ENCODE measurements around the gene CCDC47.
"Not testable (repeated sequence)": the region's sequence is repeated elsewhere in the genome, so short reads cannot be mapped to it uniquely, and the experiment has no call there.

CCDC47 gene

DNA sequence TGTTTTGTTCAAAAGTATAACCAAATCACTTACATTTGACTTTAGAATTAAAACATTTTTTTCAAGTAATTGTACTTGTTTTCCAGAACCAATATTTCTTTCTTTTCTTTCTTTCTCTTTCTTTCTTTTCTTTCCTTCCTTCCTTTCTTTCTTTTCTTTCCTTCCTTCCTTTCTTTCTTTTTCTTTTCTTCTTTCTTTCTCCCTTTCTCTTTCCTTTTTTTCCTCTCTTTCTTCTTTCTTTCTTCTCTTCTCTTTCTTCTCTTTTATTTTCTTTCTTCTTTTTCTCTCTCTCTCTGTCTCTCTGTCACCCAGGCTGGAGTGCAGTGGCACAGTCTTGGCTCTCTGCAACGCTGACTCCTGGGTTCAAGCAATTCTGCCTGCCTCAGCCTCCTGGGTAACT lies 27.4 kb upstream of the CCDC47 start:
- H3K9me3 Mint-ChIP-seq, result no peaks in the 10 kb centered on the region
- H3K4me1 Mint-ChIP-seq, result peaks cover 6% of the 10 kb centered on the region
- H3K4me3 Mint-ChIP-seq, result no peak overlapping the region
- no peak for ATAC-seq (replicated peaks; ENCODE audit: extremely low read depth, poor library complexity, severe bottlenecking)
- H3K36me3 Mint-ChIP-seq (ENCODE audit: insufficient read depth), result peaks cover 80% of the 10 kb centered on the region
- H3K27me3 Mint-ChIP-seq, result no peaks in the 10 kb centered on the region
- no peak for DNase-seq (ENCODE audit: low spot score in 2 of 2)
- peak overlapping the region; percentile 60 for H3K27ac Mint-ChIP-seq (ENCODE audit: low read depth)

GRCh38 chr17:63798572-63799106 lies 25.2 kb upstream of the CCDC47 start:
- DNase-seq (ENCODE audit: low spot score in 2 of 2) (no peak), ATAC-seq (replicated peaks; ENCODE audit: extremely low read depth, poor library complexity, severe bottlenecking) (no peak)
- Mint-ChIP-seq H3K9me3 (no peaks in the 10 kb centered on the region), H3K27ac (ENCODE audit: low read depth) (no peak overlapping the region), H3K27me3 (no peaks in the 10 kb centered on the region), H3K36me3 (ENCODE audit: insufficient read depth) (peaks cover 81% of the 10 kb centered on the region), H3K4me1 (peaks cover 12% of the 10 kb centered on the region), H3K4me3 (no peak overlapping the region)

DNA sequence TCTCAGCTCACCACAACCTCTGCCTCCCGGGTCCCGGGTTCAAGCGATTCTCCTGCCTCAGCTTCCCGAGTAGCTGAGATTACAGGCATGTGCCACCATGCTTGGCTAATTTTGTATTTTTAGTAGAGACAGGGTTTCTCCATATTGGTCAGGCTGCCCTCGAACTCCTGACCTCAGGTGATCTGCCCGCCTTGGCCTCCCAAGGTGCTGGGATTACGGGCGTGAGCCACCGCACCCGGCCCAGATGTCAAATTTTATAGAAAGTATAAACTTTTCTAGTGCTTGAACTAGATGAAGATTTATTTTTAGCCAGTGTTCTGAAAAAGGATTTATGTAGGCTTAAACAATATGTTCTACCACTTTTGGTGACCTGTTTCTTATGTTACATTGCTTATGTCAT lies 23.0 kb upstream of the CCDC47 start:
- H3K27ac Mint-ChIP-seq (ENCODE audit: low read depth); H3K27me3 Mint-ChIP-seq: not testable (repeated sequence)

GRCh38 chr17:63792055-63792729 lies 18.8 kb upstream of the CCDC47 start:
- DNase-seq (ENCODE audit: low spot score in 2 of 2), result no peak
- peaks cover 84% of the 10 kb centered on the region for H3K36me3 Mint-ChIP-seq (ENCODE audit: insufficient read depth)
- H3K4me3 Mint-ChIP-seq, result no peak overlapping the region
- peaks cover 12% of the 10 kb centered on the region for H3K4me1 Mint-ChIP-seq
- H3K9me3 Mint-ChIP-seq, result no peaks in the 10 kb centered on the region
- no peaks in the 10 kb centered on the region for H3K27me3 Mint-ChIP-seq
- no peak for ATAC-seq (replicated peaks; ENCODE audit: extremely low read depth, poor library complexity, severe bottlenecking)
- H3K27ac Mint-ChIP-seq (ENCODE audit: low read depth), result no peak overlapping the region

More for the DNA sequence above, 23.0 kb upstream of the CCDC47 start:
- not testable (repeated sequence) for H3K9me3 Mint-ChIP-seq; DNase-seq (ENCODE audit: low spot score in 2 of 2); ATAC-seq (replicated peaks; ENCODE audit: extremely low read depth, poor library complexity, severe bottlenecking); H3K4me3 Mint-ChIP-seq
- peaks cover 18% of the 10 kb centered on the region for H3K4me1 Mint-ChIP-seq
- H3K36me3 Mint-ChIP-seq (ENCODE audit: insufficient read depth), result peaks cover 81% of the 10 kb centered on the region

DNA sequence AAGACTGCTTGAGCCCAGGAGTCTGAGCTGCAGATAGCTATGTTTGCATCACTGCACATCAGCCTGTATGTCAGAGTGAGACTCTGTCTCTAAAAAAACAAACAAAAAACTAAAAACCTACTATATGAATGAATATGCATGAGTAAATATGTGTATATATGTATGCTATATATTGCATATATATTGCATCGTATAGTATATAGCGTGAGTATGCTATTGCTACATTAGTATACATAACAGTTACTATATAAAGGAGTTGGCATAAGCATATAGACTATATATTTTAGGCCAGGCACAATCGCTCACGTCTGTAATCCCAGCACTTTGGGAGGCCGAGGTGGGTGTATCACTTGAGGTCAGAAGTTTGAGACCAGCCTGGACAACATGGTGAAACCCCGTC lies 16.7 kb upstream of the CCDC47 start:
- Mint-ChIP-seq H3K27me3 (no peaks in the 10 kb centered on the region), H3K27ac (ENCODE audit: low read depth) (no peak overlapping the region), H3K4me3 (no peak overlapping the region), H3K36me3 (ENCODE audit: insufficient read depth) (peaks cover 67% of the 10 kb centered on the region), H3K4me1 (peaks cover 12% of the 10 kb centered on the region), H3K9me3 (no peaks in the 10 kb centered on the region)
- ATAC-seq (replicated peaks; ENCODE audit: extremely low read depth, poor library complexity, severe bottlenecking) (no peak), DNase-seq (ENCODE audit: low spot score in 2 of 2) (no peak)

GRCh38 chr17:63786971-63787711 lies 13.7 kb upstream of the CCDC47 start:
- Mint-ChIP-seq H3K4me1 (peaks cover 16% of the 10 kb centered on the region), H3K27me3 (no peaks in the 10 kb centered on the region), H3K36me3 (ENCODE audit: insufficient read depth) (peaks cover 48% of the 10 kb centered on the region), H3K4me3 (no peak overlapping the region), H3K27ac (ENCODE audit: low read depth) (no peak overlapping the region), H3K9me3 (no peaks in the 10 kb centered on the region)
- DNase-seq (ENCODE audit: low spot score in 2 of 2) (no peak), ATAC-seq (replicated peaks; ENCODE audit: extremely low read depth, poor library complexity, severe bottlenecking) (no peak)

DNA sequence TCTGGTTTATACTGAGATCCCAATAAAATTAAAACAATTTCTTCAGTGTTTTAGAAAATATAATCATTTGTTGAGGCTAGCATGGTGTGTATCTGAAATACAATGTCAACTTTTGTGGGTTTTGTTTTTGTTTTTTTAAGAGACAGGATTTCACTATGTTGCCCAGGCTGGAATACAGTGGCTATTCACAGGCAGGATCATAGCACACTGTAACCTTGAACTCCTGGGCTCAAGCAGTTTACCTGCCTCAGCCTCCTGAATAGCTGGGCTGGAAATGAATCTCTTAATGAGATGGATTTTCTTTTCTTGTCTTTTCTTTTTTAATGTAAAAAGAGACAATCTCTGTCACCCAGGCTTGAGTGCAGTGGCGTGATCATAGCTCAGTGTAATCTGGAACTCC lies 12.7 kb upstream of the CCDC47 start:
- Mint-ChIP-seq H3K9me3 (no peaks in the 10 kb centered on the region), H3K27me3 (no peaks in the 10 kb centered on the region), H3K4me1 (peaks cover 24% of the 10 kb centered on the region), H3K36me3 (ENCODE audit: insufficient read depth) (peaks cover 45% of the 10 kb centered on the region), H3K27ac (ENCODE audit: low read depth) (no peak overlapping the region), H3K4me3 (no peak overlapping the region)
- DNase-seq (ENCODE audit: low spot score in 2 of 2) (no peak), ATAC-seq (replicated peaks; ENCODE audit: extremely low read depth, poor library complexity, severe bottlenecking) (no peak)

DNA sequence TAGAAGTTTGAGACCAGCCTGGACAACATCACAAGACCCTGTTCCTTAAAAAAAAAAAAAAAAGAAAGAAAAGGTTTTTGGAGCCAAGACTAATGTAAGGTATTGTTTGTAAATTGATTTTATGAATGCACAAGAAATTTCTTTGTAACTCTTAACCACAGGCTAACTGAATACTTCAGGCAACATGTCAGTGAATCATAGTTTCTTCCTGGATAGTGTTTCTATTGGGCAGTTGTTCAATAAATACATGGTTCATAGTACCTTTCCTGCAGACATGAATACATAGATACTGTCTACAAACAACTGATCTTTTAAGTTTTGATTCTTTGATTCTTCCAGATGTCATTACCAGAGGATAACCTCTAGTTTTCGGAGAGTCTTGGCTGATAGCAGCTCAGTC lies 12.2 kb upstream of the CCDC47 start:
- peaks cover 44% of the 10 kb centered on the region for H3K36me3 Mint-ChIP-seq (ENCODE audit: insufficient read depth)
- peaks cover 29% of the 10 kb centered on the region for H3K4me1 Mint-ChIP-seq
- H3K9me3 Mint-ChIP-seq, result no peaks in the 10 kb centered on the region
- H3K27ac Mint-ChIP-seq (ENCODE audit: low read depth), result no peak overlapping the region
- no peaks in the 10 kb centered on the region for H3K27me3 Mint-ChIP-seq
- ATAC-seq (replicated peaks; ENCODE audit: extremely low read depth, poor library complexity, severe bottlenecking) (no peak), DNase-seq (ENCODE audit: low spot score in 2 of 2) (no peak)
- H3K4me3 Mint-ChIP-seq, result no peak overlapping the region

DNA sequence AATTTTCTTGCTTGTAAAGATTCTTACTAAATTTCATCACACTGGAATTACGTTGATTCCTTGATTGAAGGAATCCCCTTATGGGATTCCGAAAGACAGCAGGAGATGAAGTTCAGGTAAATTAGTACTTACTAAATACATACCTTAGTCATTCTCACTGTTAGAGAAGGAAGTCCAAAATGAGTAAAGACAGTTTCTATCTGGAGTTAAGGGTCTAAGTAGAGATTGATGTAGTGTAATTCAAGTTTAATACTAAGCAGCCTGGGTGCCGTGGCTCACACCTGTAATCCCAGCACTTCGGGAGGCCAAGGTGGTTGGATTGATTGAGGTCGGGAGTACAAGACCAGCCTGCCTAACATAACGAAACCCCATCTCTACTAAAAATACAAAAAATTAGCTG lies 10.1 kb upstream of the CCDC47 start:
- Mint-ChIP-seq H3K4me1 (peaks cover 42% of the 10 kb centered on the region), H3K36me3 (ENCODE audit: insufficient read depth) (peaks cover 41% of the 10 kb centered on the region), H3K9me3 (no peaks in the 10 kb centered on the region), H3K27me3 (no peaks in the 10 kb centered on the region), H3K4me3 (no peak overlapping the region), H3K27ac (ENCODE audit: low read depth) (no peak overlapping the region)
- DNase-seq (ENCODE audit: low spot score in 2 of 2) (no peak), ATAC-seq (replicated peaks; ENCODE audit: extremely low read depth, poor library complexity, severe bottlenecking) (no peak)

DNA sequence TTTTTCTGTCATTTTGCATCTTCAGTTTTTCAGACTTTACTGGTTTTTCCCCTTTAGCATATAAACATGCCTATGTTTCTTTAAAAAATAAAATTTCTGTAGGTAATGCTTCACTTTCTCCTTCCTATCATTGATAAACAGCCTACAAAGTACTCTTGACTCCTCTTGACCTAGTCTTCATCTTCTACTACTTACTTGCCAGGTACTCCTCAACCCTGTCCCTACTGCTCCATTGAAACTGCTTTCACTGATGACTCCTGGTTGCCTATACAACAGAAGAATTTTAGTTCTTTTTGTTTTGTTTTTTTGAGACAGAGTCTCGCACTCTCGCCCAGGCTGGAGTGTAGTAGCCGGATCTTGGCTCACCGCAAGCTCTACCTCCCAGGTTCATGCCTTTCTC lies 7.5 kb upstream of the CCDC47 start:
- peak overlapping the region; percentile 33 for H3K27ac Mint-ChIP-seq (ENCODE audit: low read depth)
- H3K36me3 Mint-ChIP-seq (ENCODE audit: insufficient read depth), result peaks cover 39% of the 10 kb centered on the region
- H3K4me3 Mint-ChIP-seq, result no peak overlapping the region
- DNase-seq (ENCODE audit: low spot score in 2 of 2), result no peak
- ATAC-seq (replicated peaks; ENCODE audit: extremely low read depth, poor library complexity, severe bottlenecking), result no peak
- H3K4me1 Mint-ChIP-seq, result peaks cover 59% of the 10 kb centered on the region
- H3K27me3 Mint-ChIP-seq, result no peaks in the 10 kb centered on the region
- no peaks in the 10 kb centered on the region for H3K9me3 Mint-ChIP-seq

- Mint-ChIP-seq H3K9me3 (no peaks in the 10 kb centered on the region), H3K4me3 (no peak overlapping the region), H3K36me3 (ENCODE audit: insufficient read depth) (peaks cover 38% of the 10 kb centered on the region), H3K27ac (ENCODE audit: low read depth) (peak overlapping the region; percentile 72), H3K4me1 (peaks cover 63% of the 10 kb centered on the region), H3K27me3 (no peaks in the 10 kb centered on the region)
- DNase-seq (ENCODE audit: low spot score in 2 of 2) (no peak), ATAC-seq (replicated peaks; ENCODE audit: extremely low read depth, poor library complexity, severe bottlenecking) (no peak)
Observed at GRCh38 chr17:63780507-63780906, 7.1 kb upstream of the CCDC47 start.

DNA sequence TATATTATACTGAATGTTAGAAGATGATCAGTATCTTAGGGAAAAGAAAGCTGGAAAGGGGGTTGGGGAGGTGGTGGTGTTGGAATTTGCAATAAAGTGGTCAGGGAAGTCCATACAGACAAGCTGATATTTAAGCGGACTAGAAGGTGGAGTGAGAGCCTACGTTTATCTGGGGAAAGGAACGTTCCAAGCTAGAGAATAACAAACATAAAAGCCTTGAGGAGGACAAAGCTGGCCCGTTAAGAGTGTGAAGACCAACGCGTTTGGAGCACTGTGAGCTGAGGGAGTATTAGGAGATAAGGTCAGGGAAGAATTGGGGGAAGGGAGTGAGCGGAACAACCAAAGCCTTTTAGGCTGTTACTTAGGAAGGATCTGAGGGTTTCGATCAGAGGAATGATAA lies 2.0 kb upstream of the CCDC47 start:
- Mint-ChIP-seq H3K4me3 (peak overlapping the region; percentile 99), H3K4me1 (peaks cover 63% of the 10 kb centered on the region), H3K27me3 (no peaks in the 10 kb centered on the region), H3K27ac (ENCODE audit: low read depth) (peak overlapping the region; percentile 97), H3K36me3 (ENCODE audit: insufficient read depth) (peaks cover 44% of the 10 kb centered on the region), H3K9me3 (no peaks in the 10 kb centered on the region)
- DNase-seq (ENCODE audit: low spot score in 2 of 2), result no peak
- no peak for ATAC-seq (replicated peaks; ENCODE audit: extremely low read depth, poor library complexity, severe bottlenecking)

DNA sequence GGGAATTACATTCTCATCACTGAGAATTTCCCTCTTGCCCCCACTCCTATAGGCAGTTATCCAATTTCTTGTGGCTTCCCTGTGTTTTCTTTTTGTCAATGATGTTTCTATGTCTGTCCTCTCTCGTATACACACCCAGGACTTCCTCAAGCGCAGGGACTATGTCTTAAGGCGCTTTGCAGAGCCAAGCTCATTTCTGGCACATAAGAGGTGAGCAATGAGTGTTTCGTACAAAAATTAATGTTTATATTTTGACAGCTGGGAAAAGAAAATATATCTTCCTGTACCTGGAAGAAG lies 1.5 kb upstream of the CCDC47 start:
- ATAC-seq (replicated peaks; ENCODE audit: extremely low read depth, poor library complexity, severe bottlenecking), result no peak
- Mint-ChIP-seq H3K27ac (ENCODE audit: low read depth) (peak overlapping the region; percentile 97), H3K4me1 (peaks cover 63% of the 10 kb centered on the region), H3K9me3 (no peaks in the 10 kb centered on the region), H3K27me3 (no peaks in the 10 kb centered on the region), H3K4me3 (peak overlapping the region; percentile 99), H3K36me3 (ENCODE audit: insufficient read depth) (peaks cover 40% of the 10 kb centered on the region)
- DNase-seq (ENCODE audit: low spot score in 2 of 2), result no peak

Data from central memory CD8-positive, alpha-beta T cell (primary cell).